Measurements from ENCODE around the gene CDH12.
"Not testable (repeated sequence)": the region's sequence is repeated elsewhere in the genome, so short reads cannot be mapped to it uniquely, and the experiment has no call there.

DNA sequence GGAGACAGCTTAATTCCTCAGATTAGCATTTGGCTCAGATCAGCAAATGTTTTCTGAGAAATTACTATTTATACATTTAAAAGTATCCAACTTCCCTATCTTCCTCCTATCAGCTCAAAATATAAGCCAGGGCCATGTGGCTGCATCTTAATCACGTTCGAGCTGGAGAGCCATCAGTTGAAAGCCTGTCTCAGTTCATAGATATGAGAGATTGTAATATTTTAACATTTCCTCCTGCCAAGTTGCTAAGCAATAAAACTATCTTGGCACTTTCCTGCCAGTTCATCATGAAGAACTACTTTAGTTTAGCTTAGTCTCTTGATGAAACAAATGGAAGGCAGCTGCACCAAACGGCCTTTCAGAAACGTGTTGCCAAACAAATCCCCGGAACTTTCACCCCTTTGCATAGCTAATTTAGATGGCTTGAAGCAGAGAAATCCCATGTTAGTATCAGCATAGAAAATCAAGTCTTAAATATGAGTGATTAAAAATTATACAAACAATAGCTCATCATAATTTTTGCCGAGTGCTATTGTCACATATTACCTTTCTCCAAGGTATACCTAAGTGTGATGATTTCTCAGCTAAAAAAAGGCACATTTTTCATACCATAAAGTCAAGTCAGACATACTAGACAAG, 713.4 kb downstream of the CDH12 start:
- TF ChIP-seq HCFC1 (IDR thresholded peaks at IDR 0.05; ENCODE audit: low read length); SMC3 (IDR thresholded peaks at IDR 0.05; ENCODE audit: borderline replicate concordance, low read length); DPF2 (IDR thresholded peaks at IDR 0.05); CBX3 (IDR thresholded peaks at IDR 0.05; ENCODE audit: borderline replicate concordance, low read depth); POLR2A (IDR thresholded peaks at IDR 0.05; ENCODE audit: low read depth, low read length): not testable (repeated sequence)
- TF ChIP-seq, protein P1, sequence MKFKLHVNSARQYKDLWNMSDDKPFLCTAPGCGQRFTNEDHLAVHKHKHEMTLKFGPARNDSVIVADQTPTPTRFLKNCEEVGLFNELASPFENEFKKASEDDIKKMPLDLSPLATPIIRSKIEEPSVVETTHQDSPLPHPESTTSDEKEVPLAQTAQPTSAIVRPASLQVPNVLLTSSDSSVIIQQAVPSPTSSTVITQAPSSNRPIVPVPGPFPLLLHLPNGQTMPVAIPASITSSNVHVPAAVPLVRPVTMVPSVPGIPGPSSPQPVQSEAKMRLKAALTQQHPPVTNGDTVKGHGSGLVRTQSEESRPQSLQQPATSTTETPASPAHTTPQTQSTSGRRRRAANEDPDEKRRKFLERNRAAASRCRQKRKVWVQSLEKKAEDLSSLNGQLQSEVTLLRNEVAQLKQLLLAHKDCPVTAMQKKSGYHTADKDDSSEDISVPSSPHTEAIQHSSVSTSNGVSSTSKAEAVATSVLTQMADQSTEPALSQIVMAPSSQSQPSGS (IDR thresholded peaks at IDR 0.05; ENCODE audit: low read length), result not testable (repeated sequence)
- TF ChIP-seq, protein P2, sequence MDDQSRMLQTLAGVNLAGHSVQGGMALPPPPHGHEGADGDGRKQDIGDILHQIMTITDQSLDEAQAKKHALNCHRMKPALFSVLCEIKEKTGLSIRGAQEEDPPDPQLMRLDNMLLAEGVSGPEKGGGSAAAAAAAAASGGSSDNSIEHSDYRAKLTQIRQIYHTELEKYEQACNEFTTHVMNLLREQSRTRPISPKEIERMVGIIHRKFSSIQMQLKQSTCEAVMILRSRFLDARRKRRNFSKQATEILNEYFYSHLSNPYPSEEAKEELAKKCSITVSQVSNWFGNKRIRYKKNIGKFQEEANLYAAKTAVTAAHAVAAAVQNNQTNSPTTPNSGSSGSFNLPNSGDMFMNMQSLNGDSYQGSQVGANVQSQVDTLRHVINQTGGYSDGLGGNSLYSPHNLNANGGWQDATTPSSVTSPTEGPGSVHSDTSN (IDR thresholded peaks at IDR 0.05; ENCODE audit: insufficient replicate concordance, low read depth, low read length), result not testable (repeated sequence)

Data from GM12878 (cell line).